GM12891 (cell line): ENCODE results near the gene ZNF792.
A peak's percentile ranks its signal among the peaks of the same experiment; 100 is the strongest.
"Not testable (repeated sequence)": the region's sequence is repeated elsewhere in the genome, so short reads cannot be mapped to it uniquely, and the experiment has no call there.

ENCODE experiments used
- DNase-seq: peaks from one replicate; pipeline ENCODE4 v3.0.0; 2011; ENCODE audit warnings: low spot score; ENCODE audit not compliant: insufficient read length
- FAIRE-seq: peaks from 2 replicates; lab custom pipeline; 2011; peaks lifted over from hg19 to GRCh38; lab: Jason Lieb, UNC
- PAX5 ChIP-seq: IDR thresholded peaks from 2 replicates; pipeline ENCODE4 v1.6.1; 2011; ENCODE audit warnings: low read length, moderate library complexity, mild to moderate bottlenecking; ENCODE audit not compliant: insufficient read depth, severe bottlenecking
- POLR2A ChIP-seq: IDR thresholded peaks from 2 replicates; pipeline ENCODE4 v1.6.1; 2011; ENCODE audit warnings: low read depth, low read length, control low read depth
- POLR2AphosphoS5 ChIP-seq: IDR thresholded peaks from 2 replicates; pipeline ENCODE4 v1.6.1; 2011; ENCODE audit warnings: low read depth, low read length, control low read depth
- POU2F2 ChIP-seq: IDR thresholded peaks from 2 replicates; pipeline ENCODE4 v1.6.1; 2011; ENCODE audit warnings: low read depth, mild to moderate bottlenecking, control low read depth, low read length, moderate library complexity
- SPI1 ChIP-seq: IDR thresholded peaks from 2 replicates; pipeline ENCODE4 v1.6.1; 2011; ENCODE audit warnings: low read depth, low read length, control low read depth
- TAF1 ChIP-seq: IDR thresholded peaks from 2 replicates; pipeline ENCODE4 v1.6.1; 2011; ENCODE audit warnings: low read depth, low read length, control low read depth

Gene ZNF792

GRCh38 chr19:34998777-34999497 is 34.9 kb upstream of the ZNF792 start:
- TF ChIP-seq POU2F2 (no peak), PAX5 (no peak), TAF1 (no peak), POLR2AphosphoS5 (no peak), POLR2A (no peak), SPI1 (no peak)
- DNase-seq (no peak), FAIRE-seq (no peak)

DNA sequence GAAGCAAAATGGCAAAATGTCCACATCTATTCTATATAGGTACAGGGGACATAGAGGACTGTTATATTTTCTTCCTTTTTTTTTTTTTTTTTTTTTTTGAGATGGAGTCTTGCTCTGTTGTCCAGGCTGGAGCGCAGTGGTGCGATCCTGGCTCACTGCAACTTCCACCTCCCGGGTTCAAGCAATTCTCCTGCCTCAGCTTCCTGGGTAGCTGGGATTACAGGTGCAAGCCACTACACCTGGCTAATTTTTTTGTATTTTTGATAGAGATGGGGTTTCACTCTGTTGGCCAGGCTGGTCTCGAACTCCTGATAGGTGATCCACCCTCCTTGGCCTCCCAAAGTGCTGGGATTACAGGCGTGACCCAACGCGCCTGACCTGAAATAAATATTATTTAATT is 34.2 kb upstream of the ZNF792 start:
- not testable (repeated sequence) for FAIRE-seq, DNase-seq

GRCh38 chr19:34997071-34997617 is 33.1 kb upstream of the ZNF792 start:
- FAIRE-seq (no peak), DNase-seq (no peak)
- TF ChIP-seq SPI1 (no peak), PAX5 (no peak), POLR2AphosphoS5 (no peak), TAF1 (no peak), POLR2A (no peak), POU2F2 (no peak)

DNA sequence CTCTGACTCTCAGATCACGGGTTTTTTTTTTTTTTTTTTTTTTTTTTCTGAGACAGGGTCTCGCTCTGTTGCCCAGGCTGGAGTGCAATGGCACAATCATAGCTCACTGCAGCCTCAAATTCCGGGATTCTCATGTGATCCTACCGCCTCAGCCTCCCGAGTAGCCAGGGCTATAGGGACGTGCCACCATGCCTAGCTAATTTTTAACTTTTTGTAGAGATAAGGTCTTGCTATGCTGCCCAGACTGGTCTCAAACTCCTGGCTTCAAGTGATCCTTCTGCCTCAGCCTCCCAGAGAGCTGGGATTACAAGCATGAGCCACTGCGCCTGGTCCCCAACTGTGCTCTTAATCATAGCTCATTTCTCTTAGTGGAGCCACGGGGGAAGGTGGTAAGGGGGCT is 31.5 kb upstream of the ZNF792 start:
- FAIRE-seq: no peak
- DNase-seq: no peak
- TF ChIP-seq POLR2AphosphoS5 (no peak), POU2F2 (no peak), POLR2A (no peak), TAF1 (no peak), PAX5 (no peak), SPI1 (no peak)

DNA sequence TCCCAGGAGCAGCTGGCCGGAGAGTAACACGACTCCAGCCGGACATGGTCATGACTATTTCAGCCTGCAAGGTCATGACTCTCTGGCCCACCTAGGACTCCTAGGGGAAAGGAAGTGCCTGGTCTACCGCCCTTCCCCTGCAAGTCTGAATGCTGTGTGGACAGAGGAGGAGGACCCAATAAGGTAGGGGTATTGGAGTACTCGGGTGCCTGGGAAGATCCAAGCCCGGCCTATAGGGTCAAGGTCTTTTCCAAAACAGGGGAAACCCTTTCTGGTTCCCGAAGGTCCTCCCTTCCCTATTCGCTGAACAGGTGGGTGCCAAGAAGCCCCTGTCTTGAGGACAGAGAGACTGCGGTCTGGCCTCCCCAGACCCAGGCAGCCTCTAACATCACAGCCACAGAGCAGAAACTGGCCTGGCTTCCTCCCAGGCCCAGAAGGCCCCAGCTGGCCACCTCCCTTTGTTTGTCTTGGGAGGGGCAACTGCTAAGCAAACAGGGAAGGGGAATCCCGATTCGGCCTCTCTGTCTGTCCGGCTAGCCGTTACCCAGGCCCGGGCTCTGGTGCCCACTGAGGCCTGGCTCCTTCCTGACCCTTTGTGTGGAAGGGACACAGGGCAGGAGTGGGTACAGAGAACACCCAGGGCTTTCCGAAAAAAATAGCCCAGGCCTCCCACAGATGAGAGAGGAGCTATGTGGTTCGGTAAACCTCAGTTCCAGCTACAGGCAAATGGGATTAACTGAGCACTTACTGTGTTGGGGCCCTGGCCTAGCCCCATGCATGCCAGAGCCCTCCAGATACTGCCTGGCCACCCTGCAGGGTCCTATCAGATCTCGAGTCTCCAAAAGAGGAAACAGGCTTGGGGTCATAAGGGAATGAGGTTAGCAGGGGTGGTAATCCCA is 30.9 kb upstream of the ZNF792 start:
- DNase-seq (no peak), FAIRE-seq (no peak)
- TF ChIP-seq POLR2A (no peak), TAF1 (no peak), PAX5 (no peak), POU2F2 (no peak), POLR2AphosphoS5 (no peak), SPI1 (no peak)

DNA sequence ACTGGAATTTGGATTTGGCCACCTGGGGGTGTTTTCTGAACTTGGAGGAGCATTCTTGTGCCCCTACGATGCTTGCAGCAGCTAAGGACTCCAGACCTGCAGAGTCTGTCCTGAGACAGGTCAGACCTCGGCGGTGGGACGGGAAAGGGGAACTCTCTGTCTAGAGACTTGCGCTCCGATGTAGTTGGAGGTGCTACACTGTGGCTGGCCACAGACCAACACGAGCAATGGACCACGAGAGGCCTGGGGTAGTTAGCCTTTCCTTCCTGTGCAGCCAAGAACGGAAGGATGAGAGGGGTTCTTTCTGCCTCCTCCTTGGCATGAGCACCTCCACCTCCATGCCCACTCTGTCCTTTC is 30.2 kb upstream of the ZNF792 start:
- TF ChIP-seq PAX5: no peak
- TF ChIP-seq TAF1: no peak
- no peak for TF ChIP-seq POLR2A
- TF ChIP-seq POU2F2: no peak
- no peak for TF ChIP-seq POLR2AphosphoS5
- TF ChIP-seq SPI1: no peak
- no peak for DNase-seq
- FAIRE-seq: no peak

- not testable (repeated sequence) for DNase-seq, FAIRE-seq
Observed at GRCh38 chr19:34992582-34992981, 28.6 kb upstream of the ZNF792 start.

GRCh38 chr19:34991542-34992333 is 27.7 kb upstream of the ZNF792 start:
- TF ChIP-seq TAF1 (no peak), PAX5 (no peak), POU2F2 (no peak)
- DNase-seq: no peak
- no peak for FAIRE-seq

DNA sequence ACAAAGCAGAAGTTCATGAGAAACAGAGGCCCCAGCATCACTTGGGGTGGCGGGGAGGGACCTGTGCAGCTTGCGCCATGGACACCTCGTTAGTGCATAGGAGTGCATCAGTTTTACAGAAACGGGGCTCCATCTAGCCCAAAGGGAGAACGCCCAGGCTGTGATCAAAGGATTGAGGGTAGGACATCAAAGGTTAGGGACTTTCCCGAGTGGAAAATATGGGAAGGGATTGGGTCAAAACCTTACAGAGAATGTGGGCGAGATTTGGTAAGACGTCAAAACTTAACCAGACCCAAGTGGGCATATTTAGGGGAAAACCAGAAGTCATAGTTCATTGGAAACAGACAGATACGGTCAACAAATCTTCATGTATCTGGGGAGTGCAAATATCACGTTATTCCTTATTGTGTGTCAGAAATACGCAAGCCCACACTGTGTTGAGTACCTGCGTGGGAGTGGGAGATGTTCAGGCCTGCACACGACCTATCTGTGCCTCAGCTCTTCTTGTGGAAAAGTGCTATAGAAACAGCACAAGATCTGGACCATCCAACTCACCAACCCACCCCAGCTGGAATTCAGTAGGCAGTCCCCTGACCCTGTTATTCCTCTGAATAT is 26.7 kb upstream of the ZNF792 start:
- DNase-seq: no peak
- TF ChIP-seq PAX5 (no peak), POU2F2 (no peak)
- FAIRE-seq: peak; percentile 16
